DMS153 (cell line): ENCODE measurements around the gene EEFSEC.
"Not testable (repeated sequence)": the region's sequence is repeated elsewhere in the genome, so short reads cannot be mapped to it uniquely, and the experiment has no call there.

Experiments
- DNase-seq: peaks from one replicate; lab custom pipeline; 2025; lab: John Stamatoyannopoulos, UW

EEFSEC gene

DNA sequence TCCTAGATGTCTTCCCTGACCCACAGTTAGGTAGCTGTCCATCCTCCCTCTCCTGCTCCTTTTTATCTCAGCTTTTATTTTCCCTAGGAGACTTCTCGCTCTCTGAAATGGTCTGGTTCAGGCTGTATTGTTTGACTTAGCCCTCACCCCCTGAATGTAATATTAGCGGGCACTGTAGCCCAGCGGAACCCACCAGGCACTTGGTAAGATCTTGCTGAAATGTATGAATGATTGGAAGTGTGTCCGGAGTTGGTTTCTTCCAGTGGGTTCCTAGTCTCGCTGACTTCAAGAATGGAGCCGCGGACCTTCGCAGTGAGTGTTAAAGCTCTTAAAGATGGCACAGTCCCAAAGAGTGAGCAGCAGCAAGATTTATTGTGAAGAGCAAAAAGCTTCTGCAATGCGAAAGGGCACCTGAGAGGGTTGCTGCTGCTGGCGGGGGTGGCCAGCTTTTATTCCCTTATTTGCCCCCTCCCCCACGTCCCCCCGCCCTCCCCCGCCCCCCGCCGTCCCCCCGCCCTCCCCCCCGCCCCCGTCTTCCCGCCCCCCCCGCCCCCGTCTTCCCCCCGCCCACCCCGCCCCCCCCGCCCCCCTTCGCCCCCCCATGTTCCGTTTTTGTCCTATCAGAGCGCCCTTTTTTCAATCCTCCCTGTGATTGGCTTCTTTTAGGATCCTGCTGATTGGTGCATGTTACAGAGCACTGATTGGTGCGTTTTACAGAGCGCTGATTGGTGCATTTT lies 694 bp upstream of the EEFSEC start:
- DNase-seq: peak; percentile 63

DNA sequence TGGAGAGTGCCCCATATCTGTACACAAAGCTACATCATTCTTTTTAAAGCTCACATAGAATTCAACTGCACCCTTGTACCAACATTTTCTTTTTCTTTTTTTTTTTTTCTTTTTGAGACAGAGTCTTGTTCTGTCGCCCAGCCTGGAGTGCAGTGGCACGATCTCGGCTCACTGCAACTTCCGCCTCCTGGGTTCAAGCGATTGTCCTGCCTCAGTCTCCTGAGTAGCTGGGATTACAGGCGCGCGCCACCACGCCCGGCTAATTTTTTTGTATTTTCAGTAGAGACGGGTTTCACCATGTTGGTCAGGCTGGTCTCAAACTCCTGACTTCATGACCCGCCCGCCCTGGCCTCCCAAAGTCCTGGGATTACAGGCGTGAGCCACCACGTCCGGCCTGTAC lies 1.1 kb downstream of the EEFSEC start:
- not testable (repeated sequence) for DNase-seq

GRCh38 chr3:128155616-128156360 lies 2.5 kb downstream of the EEFSEC start:
- no peak for DNase-seq

GRCh38 chr3:128160661-128161060 lies 7.4 kb downstream of the EEFSEC start:
- no peak for DNase-seq

DNA sequence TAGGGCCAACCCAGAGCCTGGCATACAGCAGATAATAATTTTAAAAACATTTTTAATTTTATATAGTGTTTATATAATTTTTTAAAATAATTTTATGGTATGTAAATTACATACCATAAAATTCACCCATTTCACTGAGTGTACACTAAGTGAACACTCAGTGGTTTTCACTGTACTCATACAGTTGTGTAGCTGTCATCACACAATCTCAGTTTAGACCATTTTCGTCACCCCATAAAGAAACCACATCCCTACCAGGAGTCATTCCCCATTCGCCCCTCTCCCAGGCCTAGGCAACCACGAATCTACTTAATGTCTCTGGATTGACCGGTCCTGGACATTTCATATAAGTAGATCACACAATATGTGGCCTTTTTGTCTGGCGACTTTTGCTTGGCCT lies 10.2 kb downstream of the EEFSEC start:
- no peak for DNase-seq

- DNase-seq: no peak
Observed at GRCh38 chr3:128166971-128167453, 13.7 kb downstream of the EEFSEC start.

DNA sequence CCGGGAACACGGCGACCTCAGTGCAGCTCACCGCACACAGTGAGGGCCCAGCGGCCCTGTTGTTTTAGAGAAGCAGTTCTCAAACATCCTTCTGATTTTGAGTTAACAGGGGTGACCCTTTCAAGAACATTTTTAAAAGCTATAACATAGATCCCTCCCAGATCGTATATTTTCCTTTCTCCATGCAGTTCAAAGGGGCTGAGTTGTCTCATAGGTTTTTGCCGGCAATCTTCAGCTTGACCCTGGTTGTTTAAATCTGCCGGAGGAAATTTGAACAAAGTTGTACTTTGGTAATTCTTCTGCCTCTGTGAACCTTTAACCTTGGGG lies 14.3 kb downstream of the EEFSEC start:
- no peak for DNase-seq

DNA sequence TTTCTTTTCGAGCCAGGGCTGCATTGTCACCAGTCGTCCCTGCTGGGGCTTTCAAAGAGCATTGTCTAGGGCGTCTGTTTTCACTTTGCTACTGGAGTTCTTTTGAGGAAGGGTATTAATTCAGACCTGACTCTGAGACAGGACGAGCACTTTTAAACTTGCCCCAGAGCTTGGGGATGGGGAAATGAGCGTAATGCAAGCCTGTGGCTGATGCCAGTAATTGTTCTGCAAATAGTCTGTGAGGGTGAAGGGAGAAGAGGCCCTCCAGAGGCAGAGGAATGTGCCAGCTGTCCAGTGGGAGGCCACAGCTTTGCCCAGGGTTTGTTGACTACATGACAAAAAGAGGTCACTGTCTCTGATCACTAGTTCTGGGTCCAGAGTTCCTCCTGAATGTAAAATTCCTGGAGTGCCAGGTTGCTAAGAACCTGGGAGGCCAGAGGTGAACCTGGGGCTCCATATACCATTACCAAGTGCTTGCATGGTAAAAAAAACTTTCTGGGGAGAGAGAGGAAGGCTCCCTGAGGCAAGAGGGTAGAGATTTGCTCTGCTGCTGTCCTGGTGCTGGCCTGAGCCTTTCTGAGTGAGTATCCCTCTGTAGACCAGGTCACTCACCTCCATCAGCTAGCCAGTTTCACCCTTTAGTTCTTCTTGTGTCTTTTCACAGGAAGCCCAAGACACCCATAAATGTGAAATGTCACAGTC lies 14.8 kb downstream of the EEFSEC start:
- DNase-seq: no peak

DNA sequence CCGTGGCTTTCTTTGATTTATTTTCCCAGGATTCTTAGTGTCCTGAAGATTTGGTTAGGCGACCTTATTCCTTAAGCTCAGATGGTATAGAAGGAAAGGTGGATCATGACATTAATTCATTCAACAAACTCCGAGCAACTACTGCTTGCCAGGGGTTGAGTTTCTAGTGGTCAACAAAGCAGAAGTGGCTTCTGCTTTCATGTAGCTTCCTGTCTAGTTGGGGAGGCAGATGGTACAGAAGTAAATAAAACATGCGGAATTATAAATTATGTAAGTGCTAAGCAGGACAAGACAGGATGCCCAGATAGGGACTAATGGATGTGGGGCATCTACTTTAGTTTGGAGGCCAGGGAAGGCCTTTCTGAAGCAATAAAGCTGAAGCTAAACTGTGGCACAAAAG lies 15.6 kb downstream of the EEFSEC start:
- no peak for DNase-seq

DNA sequence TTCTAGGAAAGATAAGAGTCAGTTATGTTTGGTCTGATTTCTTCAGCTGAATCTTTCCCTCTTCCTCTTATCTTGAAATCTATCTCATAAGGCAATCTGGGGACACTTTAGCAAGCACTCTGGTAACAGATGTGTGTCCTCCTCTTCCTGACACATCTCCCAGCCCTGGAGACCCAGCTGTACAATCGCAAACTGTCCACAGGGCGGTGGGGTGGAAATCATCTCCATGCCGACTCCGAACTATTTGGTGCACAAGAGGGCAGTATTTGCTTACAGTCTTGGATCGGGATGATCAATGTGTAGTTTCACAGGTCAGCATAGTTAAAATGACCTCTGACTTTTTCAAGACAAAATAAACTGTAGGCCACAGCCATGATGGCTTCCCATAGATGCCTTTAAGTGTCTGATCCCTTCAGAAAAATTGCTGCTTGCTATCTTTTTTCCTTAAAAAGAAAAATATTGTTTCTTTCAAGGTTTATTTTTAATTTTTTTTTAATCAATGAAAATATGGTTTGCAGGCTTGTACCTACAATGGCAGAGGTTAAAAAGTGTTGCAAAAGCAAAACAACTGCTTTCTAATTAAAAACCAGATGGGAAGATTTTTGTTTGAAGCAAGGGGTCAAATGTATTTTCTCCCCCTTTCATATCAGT lies 17.7 kb downstream of the EEFSEC start:
- DNase-seq: peak; percentile 50

DNA sequence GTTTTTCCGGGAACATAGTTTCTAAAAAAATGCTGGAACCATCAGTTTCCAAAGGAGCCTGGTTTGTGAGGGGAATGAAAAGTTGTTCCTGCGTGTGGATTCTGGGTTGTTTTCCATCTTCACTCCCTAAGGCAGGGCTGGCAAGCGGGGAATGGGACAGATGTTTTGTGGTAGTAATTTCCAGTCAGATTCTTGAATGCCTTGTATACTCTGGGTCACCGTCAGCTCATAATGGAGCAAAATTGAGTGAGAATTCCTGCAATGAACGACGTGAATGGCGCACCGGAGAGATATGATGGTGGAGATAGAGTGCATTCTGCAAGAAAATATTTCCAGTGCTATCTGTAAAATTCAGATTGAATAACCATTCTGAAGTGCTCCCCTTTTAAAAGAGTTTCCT lies 19.9 kb downstream of the EEFSEC start:
- no peak for DNase-seq

GRCh38 chr3:128173849-128174248 lies 20.6 kb downstream of the EEFSEC start:
- DNase-seq: no peak

DNA sequence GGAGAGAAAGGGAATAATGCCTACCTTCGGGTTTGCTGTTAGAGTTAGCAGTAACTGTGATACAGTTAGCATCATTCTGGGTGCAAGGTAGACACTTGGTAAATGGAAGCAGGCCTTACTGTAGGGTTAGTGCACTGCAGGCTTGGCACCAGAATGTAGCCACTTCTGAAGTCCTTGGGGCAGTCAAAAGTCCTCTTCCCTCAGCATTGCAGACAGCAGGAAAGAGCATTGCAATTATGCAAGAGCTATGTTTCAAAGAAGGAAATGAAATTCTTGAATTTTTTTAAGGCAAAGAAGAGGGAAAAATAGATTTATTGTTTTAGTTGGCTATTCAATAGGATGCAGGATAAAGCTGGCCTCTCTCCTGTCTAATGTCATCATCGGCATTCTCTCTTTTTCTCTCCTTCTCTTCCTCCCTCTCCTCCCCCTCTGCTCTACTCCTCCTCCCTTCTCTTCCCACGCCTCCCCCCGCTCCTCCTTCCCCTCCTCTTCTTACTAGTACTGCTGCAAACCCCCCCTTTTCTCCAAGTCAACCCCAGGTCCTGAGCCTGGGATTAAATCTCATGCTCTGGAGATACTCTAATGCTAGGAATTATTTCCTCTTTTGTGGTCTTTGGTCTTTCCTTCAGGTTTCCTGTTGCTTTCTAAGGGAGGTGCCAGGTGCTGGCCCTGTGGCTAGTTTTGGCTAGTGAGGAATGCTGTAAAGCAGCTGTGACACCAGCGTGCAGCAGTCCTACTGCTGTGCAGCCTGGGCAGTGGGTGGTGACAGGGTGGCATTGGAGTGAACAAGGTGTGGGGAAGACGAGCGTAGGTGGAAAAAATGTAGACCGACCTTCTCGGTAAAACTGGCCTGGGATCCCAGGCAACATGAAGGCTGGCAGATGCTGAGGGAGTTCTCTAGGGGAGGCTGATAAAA lies 21.7 kb downstream of the EEFSEC start:
- DNase-seq: no peak

GRCh38 chr3:128175768-128176167 lies 22.5 kb downstream of the EEFSEC start:
- no peak for DNase-seq

DNA sequence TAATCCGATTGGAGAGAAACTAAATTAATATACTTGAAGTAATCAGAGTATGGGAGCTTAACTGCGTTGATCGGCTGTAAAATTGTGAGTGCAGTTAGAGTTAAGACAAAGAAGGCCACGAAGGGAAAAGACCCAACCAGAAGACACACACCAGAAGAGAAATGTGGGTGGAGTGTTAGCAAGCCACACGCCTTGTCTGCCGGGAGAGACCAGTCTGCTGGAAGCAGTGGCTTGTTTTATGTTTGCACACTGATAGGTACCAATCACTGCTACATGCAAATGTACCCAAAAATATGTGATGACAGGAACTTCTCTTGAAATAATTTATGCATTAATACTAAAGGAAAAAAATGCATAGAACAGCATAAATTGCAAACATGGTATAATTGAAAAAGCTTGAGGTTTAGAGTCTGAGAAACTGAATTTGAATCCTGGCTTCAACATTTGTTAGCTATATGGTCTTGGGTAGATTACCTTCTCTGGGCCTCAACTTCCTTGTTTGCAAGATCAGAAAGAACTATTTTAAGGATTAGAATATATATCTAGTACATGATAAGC lies 23.1 kb downstream of the EEFSEC start:
- no peak for DNase-seq

DNA sequence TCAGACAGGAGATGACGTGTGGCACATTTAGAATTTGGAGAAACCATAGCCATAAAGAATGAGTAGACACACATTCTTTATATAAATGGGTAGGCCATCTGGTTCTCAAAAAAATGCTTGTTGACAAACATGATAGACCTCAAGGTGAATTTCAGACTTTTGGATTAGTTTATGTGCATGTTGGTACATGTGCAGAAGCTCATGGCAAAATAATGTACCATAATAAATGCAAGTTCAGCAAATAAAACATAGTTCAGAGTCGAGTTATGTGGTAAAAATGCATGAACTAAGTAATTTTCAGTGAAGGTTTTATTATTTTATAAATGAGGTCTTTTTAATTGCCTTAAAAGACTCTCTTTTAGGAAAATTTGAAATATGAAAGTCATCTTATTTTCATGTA lies 24.6 kb downstream of the EEFSEC start:
- no peak for DNase-seq

DNA sequence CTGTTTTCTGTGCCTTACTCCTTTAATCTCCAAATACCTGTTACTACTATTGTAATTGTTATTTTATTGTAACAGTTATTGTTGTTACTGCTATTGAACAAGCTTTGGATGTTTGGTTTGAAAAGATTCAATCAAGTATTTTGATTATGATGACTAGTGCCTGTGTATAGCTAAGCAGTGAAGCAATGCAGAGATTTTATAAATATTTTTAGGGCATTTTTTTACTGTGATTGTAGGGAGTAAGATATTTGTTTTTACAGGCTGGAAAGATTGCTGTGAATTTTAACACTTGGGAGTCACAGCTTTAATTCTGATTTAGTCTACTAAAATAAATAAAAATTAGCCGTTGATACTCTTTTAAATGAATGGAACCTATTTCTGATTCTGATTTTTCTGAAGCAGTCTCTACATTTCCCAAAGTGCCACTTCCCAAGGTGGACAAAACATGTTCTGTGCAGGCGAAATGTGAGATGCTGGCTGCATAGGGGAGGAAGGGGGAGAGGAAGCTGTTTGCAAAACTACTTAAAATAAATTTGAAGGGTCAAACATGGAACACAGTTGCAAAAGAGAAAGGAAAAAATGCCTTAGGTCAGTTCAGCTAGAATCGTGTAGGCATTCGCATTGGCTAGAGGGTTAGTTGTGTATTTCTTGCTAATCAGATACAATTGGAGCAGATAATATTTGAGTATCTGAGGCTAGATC lies 25.7 kb downstream of the EEFSEC start:
- no peak for DNase-seq

DNA sequence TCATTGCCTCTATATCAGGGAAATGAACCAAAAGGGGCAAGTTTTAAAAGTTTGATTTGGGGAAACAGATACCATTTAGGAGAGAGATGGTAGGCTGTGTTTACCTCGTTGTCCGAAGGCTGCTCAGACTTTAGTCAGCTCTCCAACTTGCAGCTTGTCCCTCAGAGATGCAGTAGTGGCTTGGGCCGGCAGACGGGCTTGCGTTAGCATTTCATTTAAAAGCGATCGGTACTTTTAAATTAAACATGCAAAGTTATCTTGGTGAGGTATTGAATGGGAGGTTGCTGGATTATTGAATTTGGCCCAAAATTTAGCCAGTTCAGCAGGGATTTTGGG lies 26.2 kb downstream of the EEFSEC start:
- DNase-seq: no peak

- DNase-seq: no peak
Observed at GRCh38 chr3:128180436-128180835, 27.2 kb downstream of the EEFSEC start.

DNA sequence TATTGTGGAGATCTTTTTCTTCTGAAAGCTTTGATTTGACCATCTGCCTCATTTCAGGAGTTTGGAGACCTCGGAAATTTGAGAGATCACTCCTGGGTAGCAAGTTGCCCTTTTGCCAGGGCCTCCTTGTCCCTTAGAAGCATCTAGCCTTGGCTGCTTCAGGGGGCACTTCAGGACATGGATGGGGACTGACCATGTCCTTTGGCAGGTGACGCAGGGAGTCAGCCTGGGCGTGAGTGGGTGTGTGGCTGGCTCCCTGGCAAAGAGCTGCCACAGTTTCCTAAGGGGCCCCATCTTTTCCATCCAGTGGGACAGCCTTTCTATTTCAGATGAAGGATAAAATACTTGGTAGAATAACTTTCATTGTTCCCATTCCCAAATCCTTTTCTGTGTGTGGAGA lies 27.6 kb downstream of the EEFSEC start:
- no peak for DNase-seq

GRCh38 chr3:128182656-128183055 lies 29.4 kb downstream of the EEFSEC start:
- no peak for DNase-seq
